HFFc6 (cell line): ENCODE data around the gene MKKS. TPM values are rescaled to one million over a fixed set of nuclear protein-coding genes. Genes with fewer than 3 reads are reported as not detected.

Experiments used
- DNase-seq: peaks from one replicate; pipeline ENCODE4 v3.0.0-alpha.2; 2018
- H3K27ac Mint-ChIP-seq: 2 replicates; pipeline ENCODE4 v1.8.0; 2020; ENCODE audit warnings: mild to moderate bottlenecking, mixed read lengths
- H3K27me3 Mint-ChIP-seq: 2 replicates; pipeline ENCODE4 v1.8.0; 2021; ENCODE audit warnings: mild to moderate bottlenecking, moderate library complexity, mixed read lengths; ENCODE audit not compliant: insufficient read depth
- H3K36me3 Mint-ChIP-seq: 2 replicates; pipeline ENCODE4 v1.8.0; 2021; ENCODE audit warnings: low read depth, mixed read lengths
- H3K4me1 Mint-ChIP-seq: 2 replicates; pipeline ENCODE4 v1.8.0; 2020; ENCODE audit warnings: low read depth, mixed read lengths
- H3K4me3 Mint-ChIP-seq: 2 replicates; pipeline ENCODE4 v1.8.0; 2020; ENCODE audit warnings: mild to moderate bottlenecking, moderate library complexity, mixed read lengths
- H3K9me3 Mint-ChIP-seq: 2 replicates; pipeline ENCODE4 v1.8.0; 2020; ENCODE audit warnings: mild to moderate bottlenecking, mixed read lengths
- total RNA-seq, 6 experiments: library from RNA; stranded (reverse); fragmentation: NEBNext Ultra II Directional; extraction: Animal tissue kit (Norgen Biotek cat#: 25700); gene quantifications; 2 replicates in 1 of 6; 3 replicates in 5 of 6; pipeline ENCODE4 v1.2.3, GENCODE V29; 2021
- TF ChIP-seq, protein P1 (sequence below): fragments of 200-600 bp; sonication (generic); IDR thresholded peaks from 2 replicates; pipeline ENCODE4 v1.5.0; 2021; ENCODE audit warnings: antibody characterized with exemption, mild to moderate bottlenecking

Gene MKKS
- total RNA-seq, 6 experiments from 2014 or later: 6.0 to 10.0 (median 8.0) TPM

DNA sequence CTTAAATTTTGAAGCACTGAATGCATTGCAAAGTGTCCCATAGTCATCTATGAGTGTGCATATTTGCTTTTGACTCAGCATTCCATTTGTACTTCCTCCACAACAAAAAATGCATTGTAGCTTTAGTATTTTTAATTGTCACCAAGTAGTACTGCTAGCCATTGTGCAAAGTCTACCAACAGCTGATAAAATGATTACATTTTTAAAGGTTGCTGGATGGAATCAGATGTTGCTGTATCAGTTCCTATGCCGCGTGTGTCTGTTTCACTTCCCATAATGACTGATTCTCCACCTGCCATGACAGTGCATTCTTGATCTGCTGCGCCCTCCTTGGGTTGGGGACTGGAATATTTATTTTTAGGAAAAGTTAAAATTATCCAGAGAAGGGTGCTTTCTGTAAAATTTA is 42.3 kb upstream of the MKKS start:
- Mint-ChIP-seq H3K9me3 (no peaks in the 10 kb centered on the region), H3K36me3 (no peaks in the 10 kb centered on the region; the same call in 1 of the 2 replicates), H3K4me3 (no peak overlapping the region; the same call in 1 of the 2 replicates), H3K27ac (peak overlapping the region; percentile 62), H3K4me1 (peaks cover 21% of the 10 kb centered on the region), H3K27me3 (peaks cover 1% of the 10 kb centered on the region; the same call in 1 of the 2 replicates)
- peak; percentile 53 for DNase-seq
- TF ChIP-seq, protein P1, sequence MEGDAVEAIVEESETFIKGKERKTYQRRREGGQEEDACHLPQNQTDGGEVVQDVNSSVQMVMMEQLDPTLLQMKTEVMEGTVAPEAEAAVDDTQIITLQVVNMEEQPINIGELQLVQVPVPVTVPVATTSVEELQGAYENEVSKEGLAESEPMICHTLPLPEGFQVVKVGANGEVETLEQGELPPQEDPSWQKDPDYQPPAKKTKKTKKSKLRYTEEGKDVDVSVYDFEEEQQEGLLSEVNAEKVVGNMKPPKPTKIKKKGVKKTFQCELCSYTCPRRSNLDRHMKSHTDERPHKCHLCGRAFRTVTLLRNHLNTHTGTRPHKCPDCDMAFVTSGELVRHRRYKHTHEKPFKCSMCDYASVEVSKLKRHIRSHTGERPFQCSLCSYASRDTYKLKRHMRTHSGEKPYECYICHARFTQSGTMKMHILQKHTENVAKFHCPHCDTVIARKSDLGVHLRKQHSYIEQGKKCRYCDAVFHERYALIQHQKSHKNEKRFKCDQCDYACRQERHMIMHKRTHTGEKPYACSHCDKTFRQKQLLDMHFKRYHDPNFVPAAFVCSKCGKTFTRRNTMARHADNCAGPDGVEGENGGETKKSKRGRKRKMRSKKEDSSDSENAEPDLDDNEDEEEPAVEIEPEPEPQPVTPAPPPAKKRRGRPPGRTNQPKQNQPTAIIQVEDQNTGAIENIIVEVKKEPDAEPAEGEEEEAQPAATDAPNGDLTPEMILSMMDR: no peak

DNA sequence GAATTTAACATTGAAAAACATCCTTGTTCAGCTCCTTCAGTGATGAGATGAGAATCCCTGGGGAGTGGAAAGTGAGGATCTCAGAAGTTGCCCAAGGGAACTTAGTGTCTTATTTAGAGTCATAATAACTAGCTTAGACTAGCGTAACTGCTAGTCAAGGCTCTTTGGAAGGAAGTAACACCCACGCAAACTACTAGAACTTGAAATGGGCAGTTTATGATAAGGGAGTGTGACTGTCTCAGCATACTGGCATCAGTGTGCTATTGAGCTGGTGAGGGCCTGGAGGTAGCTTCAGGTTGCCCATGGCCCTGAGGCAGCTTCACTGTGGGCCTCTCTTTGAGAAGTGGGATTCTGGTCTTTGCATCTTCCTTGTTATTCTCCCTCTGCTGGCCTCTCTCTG is 41.2 kb upstream of the MKKS start:
- Mint-ChIP-seq H3K27me3 (peaks cover 1% of the 10 kb centered on the region; the same call in 1 of the 2 replicates), H3K36me3 (no peaks in the 10 kb centered on the region; the same call in 1 of the 2 replicates), H3K4me3 (no peak overlapping the region), H3K27ac (peak overlapping the region; percentile 62; the same call in 1 of the 2 replicates), H3K4me1 (peaks cover 23% of the 10 kb centered on the region), H3K9me3 (no peaks in the 10 kb centered on the region)
- TF ChIP-seq, protein P1: no peak
- no peak for DNase-seq

DNA sequence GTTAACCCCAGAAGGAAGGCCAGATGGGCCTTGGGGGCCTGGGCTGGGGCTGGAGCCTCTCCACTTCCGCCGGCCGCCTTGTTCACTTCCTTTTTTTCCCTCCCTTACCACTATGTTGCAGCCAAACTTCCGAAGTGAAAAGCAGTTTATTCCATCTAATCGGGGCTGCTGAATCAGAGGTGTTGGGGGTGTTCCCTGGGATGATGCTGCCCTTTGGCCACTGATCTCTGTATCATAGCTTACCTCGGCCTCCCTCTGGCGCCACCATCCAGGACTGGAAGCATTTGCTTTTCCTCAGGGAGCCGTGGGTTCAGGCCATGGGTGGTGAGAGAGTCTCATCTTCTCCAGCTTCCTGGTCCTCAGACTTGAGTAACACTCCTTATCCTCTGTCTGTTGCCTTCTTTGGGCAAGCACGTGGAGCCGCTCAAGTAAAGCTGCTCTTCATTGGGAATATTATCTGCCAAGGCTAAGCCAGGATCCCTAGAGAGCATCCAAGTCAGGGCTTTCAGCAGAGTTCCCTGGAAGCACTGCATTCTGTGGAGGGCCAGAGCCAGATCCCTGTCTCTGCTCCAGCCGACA is 40.7 kb upstream of the MKKS start:
- Mint-ChIP-seq H3K27me3 (peaks cover 1% of the 10 kb centered on the region; the same call in 1 of the 2 replicates), H3K4me1 (peaks cover 28% of the 10 kb centered on the region), H3K27ac (no peak overlapping the region), H3K9me3 (no peaks in the 10 kb centered on the region), H3K36me3 (no peaks in the 10 kb centered on the region; the same call in 1 of the 2 replicates), H3K4me3 (no peak overlapping the region)
- TF ChIP-seq, protein P1: no peak
- DNase-seq: no peak

DNA sequence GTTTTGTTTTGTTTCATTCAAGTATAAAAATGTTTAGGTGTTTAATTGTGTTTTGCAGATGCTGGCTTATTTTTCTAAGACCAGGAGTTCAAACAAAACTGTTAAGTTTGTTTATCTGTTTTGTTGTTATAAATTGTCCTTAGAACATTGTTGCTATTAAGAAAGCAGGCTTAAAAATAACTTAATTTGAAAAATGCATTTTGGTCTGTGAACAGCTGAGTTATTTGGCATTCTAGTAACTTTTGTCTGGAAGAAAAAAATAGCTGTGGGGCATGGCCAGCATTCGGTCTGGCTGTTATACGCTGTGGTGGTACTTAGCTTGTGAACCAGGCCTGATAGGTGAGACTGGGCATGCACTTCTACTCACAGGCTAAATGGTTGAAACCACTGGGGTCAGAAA is 38.8 kb upstream of the MKKS start:
- Mint-ChIP-seq H3K36me3 (no peaks in the 10 kb centered on the region; the same call in 1 of the 2 replicates), H3K9me3 (no peaks in the 10 kb centered on the region), H3K27me3 (peaks cover 1% of the 10 kb centered on the region; the same call in 1 of the 2 replicates), H3K27ac (no peak overlapping the region), H3K4me3 (no peak overlapping the region), H3K4me1 (peaks cover 41% of the 10 kb centered on the region)
- TF ChIP-seq, protein P1: no peak
- DNase-seq: no peak

DNA sequence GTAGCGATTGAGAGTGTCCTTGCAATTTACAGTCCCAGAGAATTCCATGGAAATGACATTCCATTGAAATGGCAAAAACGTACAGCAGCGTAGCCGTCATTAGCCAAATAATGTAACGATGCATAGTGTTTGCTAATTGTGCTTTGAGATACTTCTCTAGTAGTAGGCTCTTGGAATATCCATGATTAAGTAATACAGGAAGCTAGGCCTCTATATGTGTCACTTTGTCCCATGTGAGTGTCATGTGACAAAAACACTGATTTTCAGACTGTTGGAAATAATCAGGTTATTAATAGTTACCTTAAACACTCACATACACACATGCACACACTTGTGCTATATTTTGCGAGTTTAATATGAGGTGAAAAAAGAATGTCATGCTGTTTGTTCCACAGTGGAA is 36.3 kb upstream of the MKKS start:
- H3K27me3 Mint-ChIP-seq: peaks cover 1% of the 10 kb centered on the region; the same call in 1 of the 2 replicates
- peak overlapping the region; percentile 56; the same call in 1 of the 2 replicates for H3K27ac Mint-ChIP-seq
- no peak for DNase-seq
- H3K9me3 Mint-ChIP-seq: no peaks in the 10 kb centered on the region
- H3K4me3 Mint-ChIP-seq: no peak overlapping the region
- H3K36me3 Mint-ChIP-seq: no peaks in the 10 kb centered on the region; the same call in 1 of the 2 replicates
- H3K4me1 Mint-ChIP-seq: peaks cover 29% of the 10 kb centered on the region
- TF ChIP-seq, protein P1: no peak
